Muscle layer of colon (tissue), 2 donors: Measurements from ENCODE around the gene DIP2C.

Experiments
- H3K27ac ChIP-seq: one replicate; pipeline ENCODE4 v1.7.0; 2013; ENCODE audit warnings: low read depth, mild to moderate bottlenecking, low read length, moderate library complexity
- H3K27me3 ChIP-seq, 2 donors: one replicate each; pipeline ENCODE4 v1.7.0; 2013; ENCODE audit warnings: low read length in 2 of 2, mild to moderate bottlenecking in 2 of 2; ENCODE audit not compliant: insufficient read depth in 2 of 2, control insufficient read depth in 1 of 2
- H3K36me3 ChIP-seq: one replicate; pipeline ENCODE4 v1.7.0; 2013; ENCODE audit warnings: mild to moderate bottlenecking, low read length; ENCODE audit not compliant: insufficient read depth
- H3K4me1 ChIP-seq: one replicate; pipeline ENCODE4 v1.7.0; 2013; ENCODE audit warnings: mild to moderate bottlenecking, low read length; ENCODE audit not compliant: insufficient read depth
- H3K4me3 ChIP-seq, 2 donors: one replicate each; pipeline ENCODE4 v1.7.0; 2013; ENCODE audit warnings: low read length in 2 of 2, low read depth in 1 of 2, mild to moderate bottlenecking in 1 of 2, moderate library complexity in 1 of 2
- H3K9ac ChIP-seq: one replicate; pipeline ENCODE4 v1.7.0; 2013; ENCODE audit warnings: low read length
- H3K9me3 ChIP-seq: one replicate; pipeline ENCODE4 v1.7.0; 2013; ENCODE audit warnings: mild to moderate bottlenecking, low read length
- donor health status: abdominal sarcoma.
- donor health status: Adenocarcinoma of cecum.

Gene DIP2C

DNA sequence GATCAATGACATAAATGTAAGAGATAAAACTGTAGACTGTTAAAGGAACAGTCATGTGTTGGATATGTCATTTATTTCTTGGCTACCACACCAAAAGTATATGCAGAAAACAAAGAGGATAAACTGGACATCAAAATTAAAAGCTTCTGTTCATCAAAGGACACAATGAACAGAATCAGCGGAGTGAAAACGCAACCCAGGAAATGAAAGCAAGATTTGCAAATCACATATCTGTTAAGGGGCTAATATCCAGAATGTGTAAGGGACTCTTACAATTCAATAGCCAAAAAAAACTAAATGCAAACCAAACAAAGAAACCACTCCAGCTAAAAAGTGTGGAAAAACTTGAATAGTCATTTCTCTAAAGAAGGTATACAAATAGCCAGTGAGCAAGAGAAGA lies 390.0 kb downstream of the DIP2C start:
- Histone ChIP-seq H3K27me3 (no peaks in the 10 kb centered on the region), H3K4me1 (peaks cover 5% of the 10 kb centered on the region), H3K9me3 (no peaks in the 10 kb centered on the region), H3K9ac (no peak overlapping the region), H3K27ac (no peak overlapping the region), H3K36me3 (peaks cover 9% of the 10 kb centered on the region), H3K4me3 (no peak overlapping the region)

DNA sequence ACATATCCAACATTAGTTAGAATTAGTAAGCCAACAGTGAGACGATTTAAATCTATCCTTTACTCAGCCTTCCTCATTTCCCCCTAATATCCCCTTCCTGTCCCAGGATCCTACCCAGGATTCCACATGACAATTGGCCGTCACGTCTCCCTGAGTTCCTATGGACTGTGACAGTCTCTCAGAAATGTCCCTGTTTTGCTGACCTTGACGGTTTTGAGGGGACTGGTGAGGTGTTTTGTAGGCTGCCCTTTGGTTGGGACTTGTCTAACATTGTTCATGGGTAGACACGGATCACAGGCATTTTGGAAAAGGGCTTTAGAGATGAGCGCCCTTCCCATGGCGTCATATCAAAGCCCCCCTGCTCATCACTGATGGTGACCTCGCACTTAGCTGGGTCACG lies 391.4 kb downstream of the DIP2C start:
- peaks cover 5% of the 10 kb centered on the region for H3K4me1 ChIP-seq
- H3K27ac ChIP-seq, result no peak overlapping the region
- H3K9ac ChIP-seq, result no peak overlapping the region
- H3K4me3 ChIP-seq, result no peak overlapping the region
- peaks cover 4% of the 10 kb centered on the region for H3K36me3 ChIP-seq
- no peaks in the 10 kb centered on the region for H3K27me3 ChIP-seq
- H3K9me3 ChIP-seq, result no peaks in the 10 kb centered on the region

DNA sequence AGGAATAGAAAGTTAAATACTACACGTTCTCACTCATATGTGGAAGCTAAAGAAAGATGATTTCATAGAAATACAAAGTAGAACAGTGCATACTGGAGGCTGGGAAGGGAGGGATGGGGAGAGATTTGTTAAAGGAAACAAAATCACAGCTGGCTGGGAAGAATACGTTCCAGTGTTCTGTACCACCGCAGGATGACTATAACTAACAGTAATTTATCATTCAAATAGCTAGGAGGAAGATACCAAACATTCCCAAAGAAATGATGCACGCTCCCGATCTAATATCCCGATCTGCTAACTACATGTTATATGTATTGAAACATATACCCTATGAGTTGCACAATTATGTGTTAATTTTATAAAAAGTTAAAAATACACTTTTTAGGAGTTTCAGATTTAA lies 391.9 kb downstream of the DIP2C start:
- peak overlapping the region; percentile 55 for H3K27ac ChIP-seq
- H3K36me3 ChIP-seq, result peaks cover 4% of the 10 kb centered on the region
- H3K9ac ChIP-seq, result no peak overlapping the region
- peaks cover 5% of the 10 kb centered on the region for H3K4me1 ChIP-seq
- no peak overlapping the region for H3K4me3 ChIP-seq
- no peaks in the 10 kb centered on the region for H3K9me3 ChIP-seq
- H3K27me3 ChIP-seq, result no peaks in the 10 kb centered on the region

DNA sequence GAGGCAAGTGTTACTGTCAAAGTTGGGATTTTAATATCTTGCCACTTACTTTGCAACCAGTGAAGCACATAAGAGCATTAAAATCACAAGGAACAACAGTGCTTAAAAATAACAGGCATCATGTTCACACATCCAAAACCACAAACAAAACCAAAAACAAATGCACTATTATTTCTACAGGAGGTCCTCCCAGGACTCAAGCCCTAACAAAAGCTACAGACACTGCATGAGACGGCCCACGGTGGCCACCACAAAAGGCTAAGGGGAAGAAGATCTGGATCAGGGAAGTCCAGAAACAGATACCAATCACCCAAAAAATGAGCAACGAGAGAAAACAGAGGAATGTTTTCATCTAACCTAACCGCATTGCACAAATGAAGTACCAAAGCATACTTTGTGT lies 395.8 kb downstream of the DIP2C start:
- Histone ChIP-seq H3K4me1 (peaks cover 5% of the 10 kb centered on the region), H3K9ac (no peak overlapping the region), H3K27me3 (no peaks in the 10 kb centered on the region), H3K9me3 (no peaks in the 10 kb centered on the region), H3K4me3 (no peak overlapping the region), H3K36me3 (peaks cover 24% of the 10 kb centered on the region), H3K27ac (no peak overlapping the region)

DNA sequence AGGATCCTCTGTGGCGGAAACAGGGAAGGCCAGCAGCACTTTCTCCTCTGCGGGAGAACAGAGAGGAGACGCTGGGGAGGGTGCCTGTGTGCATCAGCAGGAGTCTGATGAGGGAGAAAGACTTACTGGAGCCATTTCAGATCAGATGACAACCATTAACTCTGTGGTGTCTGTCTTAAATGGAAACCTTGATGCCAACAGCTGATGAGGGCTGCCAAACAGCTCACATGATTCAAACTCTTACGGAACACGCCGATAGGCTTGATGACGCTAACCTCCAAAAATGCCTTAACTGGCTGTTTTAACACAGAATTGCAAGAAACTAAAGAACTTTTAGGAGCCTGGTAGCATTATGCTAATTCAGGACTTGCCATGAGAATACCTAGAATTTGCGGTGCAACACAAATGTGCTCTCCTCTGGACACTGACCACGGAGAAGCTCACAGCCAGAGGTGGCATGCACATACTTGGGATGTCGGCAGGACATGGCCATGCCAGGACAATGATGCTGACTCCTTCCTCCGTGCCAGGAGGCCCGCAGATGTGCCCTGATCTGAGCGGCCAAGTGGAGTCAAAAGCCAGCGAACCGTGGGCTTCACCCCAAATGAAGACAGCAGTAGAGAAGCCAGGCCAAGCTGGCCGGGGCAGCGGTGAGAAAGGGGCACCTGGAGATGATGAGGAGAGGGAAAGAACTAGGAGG lies 399.3 kb downstream of the DIP2C start:
- H3K36me3 ChIP-seq, result peaks cover 47% of the 10 kb centered on the region
- peaks cover 7% of the 10 kb centered on the region for H3K4me1 ChIP-seq
- no peaks in the 10 kb centered on the region for H3K27me3 ChIP-seq
- H3K27ac ChIP-seq, result no peak overlapping the region
- no peak overlapping the region for H3K4me3 ChIP-seq
- H3K9me3 ChIP-seq, result no peaks in the 10 kb centered on the region
- no peak overlapping the region for H3K9ac ChIP-seq

DNA sequence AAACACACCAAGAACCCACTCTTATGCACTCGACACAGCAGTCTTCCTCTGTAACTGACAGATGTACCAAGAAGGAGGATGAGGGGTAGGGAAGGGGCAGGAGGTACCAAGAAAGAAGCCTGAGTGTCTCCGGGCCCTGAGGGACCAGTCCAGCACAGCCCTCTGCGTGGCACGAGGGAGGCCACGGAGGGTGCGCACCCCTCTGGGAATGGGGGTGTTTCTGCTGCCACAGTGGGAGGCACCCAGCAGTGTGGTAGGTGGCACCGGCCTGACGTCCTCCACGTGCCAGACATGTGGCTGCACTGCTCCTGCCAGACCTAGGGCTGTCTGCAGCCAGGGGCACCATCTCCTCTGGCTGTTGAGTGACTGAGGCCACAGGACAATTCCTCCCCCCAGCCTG lies 399.9 kb downstream of the DIP2C start:
- Histone ChIP-seq H3K4me1 (peaks cover 7% of the 10 kb centered on the region), H3K27me3 (no peaks in the 10 kb centered on the region), H3K9me3 (no peaks in the 10 kb centered on the region), H3K4me3 (no peak overlapping the region), H3K9ac (no peak overlapping the region), H3K36me3 (peaks cover 53% of the 10 kb centered on the region), H3K27ac (no peak overlapping the region)

DNA sequence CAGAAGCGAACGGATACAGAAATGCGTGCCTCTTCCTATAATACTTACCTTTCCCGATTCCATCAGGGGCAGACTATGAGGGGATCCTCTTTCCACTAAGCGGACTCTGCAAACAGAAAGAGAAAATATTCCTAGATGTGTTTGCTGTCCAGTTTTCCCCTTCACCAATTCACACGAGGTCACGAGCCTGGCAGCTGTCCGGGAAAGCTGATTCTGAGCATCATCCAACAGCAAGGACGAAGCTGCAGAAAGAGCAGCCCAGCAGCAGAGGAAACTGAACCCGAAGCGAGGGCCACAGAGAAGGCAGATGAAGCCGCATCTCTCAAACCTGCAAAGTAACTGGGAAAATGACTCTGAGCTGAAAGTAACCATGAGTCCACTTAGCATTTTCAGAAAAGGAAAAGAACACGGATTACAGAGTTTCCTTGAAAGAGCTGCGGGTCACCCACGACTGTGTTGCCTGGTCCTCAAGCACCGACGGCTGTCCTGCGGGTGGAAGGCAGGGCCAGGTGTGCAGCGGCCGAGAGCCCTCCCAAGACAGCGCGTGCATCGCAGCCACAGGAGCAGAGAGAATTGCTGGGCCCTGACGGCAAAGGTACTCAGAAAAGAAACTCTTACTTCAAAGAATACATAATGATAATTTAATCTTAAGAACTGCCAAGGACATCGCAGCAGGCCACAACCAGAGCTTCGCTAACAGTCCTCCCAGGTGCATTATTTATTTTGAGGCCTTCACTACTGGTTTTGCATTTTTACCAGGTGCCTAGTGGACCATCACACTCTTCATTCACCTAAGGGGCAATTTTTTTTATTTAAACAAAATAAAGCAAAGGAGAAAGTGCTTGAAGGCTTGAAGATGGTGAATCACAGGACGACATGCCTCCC lies 400.9 kb downstream of the DIP2C start:
- Histone ChIP-seq H3K4me1 (peaks cover 7% of the 10 kb centered on the region), H3K27ac (no peak overlapping the region), H3K27me3 (no peaks in the 10 kb centered on the region), H3K36me3 (peaks cover 62% of the 10 kb centered on the region), H3K4me3 (no peak overlapping the region), H3K9me3 (no peaks in the 10 kb centered on the region), H3K9ac (no peak overlapping the region)

DNA sequence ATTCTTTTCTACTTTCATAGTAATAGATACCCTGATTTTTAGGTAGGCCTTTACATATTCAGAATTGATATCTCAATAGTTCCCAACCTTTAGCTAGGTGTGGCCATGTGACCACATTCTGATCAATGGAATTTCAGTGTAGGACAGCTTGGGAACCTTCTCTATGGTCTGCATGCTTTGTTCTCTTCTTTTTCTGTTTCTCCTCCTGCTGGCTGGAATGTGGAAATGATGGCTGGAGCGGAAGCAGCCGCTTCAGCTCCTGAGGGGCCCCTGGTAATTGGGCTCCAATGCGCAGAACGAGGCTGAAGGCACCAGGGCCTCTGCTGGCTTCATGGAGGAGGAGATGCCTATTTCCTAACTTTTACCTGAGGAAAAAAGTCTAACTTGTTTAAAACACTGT lies 401.7 kb downstream of the DIP2C start:
- Histone ChIP-seq H3K9me3 (no peaks in the 10 kb centered on the region), H3K4me3 (no peak overlapping the region), H3K27ac (no peak overlapping the region), H3K4me1 (peaks cover 7% of the 10 kb centered on the region), H3K9ac (no peak overlapping the region), H3K27me3 (no peaks in the 10 kb centered on the region), H3K36me3 (peaks cover 70% of the 10 kb centered on the region)

DNA sequence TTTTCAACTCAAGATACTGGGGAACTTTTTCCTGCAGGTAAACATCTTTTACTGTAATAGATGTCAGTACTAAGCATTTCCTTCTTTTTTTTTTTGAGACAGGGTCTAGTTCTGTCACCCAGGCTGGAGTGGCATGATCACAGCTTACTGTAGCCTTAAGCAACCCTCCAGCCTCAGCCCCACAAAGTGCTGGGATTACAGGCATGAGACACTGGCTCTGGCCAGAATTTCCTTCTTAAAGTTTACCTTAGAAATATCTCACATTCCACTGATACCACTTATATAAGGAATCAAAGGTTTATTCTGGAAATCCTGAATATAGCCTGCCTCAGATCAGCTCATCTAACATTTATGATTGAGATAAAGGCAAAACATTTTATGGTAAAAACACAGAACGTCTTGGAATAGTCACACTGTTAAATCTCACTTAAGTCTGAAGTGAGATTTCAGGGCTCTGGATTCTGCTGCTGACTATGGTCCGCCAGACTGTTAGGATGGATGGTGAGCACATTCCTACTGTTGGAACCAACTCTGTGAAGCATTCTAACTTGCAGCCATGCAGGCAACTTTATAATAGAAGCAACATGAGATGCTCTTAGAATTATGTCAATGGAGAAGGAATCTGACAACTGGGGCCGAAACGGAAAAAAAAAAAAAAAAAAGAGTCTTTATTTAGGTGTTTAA lies 402.3 kb downstream of the DIP2C start:
- no peak overlapping the region for H3K9ac ChIP-seq
- no peak overlapping the region for H3K27ac ChIP-seq
- no peaks in the 10 kb centered on the region for H3K9me3 ChIP-seq
- no peaks in the 10 kb centered on the region for H3K27me3 ChIP-seq
- H3K36me3 ChIP-seq, result peaks cover 72% of the 10 kb centered on the region
- peaks cover 7% of the 10 kb centered on the region for H3K4me1 ChIP-seq
- H3K4me3 ChIP-seq, result no peak overlapping the region

DNA sequence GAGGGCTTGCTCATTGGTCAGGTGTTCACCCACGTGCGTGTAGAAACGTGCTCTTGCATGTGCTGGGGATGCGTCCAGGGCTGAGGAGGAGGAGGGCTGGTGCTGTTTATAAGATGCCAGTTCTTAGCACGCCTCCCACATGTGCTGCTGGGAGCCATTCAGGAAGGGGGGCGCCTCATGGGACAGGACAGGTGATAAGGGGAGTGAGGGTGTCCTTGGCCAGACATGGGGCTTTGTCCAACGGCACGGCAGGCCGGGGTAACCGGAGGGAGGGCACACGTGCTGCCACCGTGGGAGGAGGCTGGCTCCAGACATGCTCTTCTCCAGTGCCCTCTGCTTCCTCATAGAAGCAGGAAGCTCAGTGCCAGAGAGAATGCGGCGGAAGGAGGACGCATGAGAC lies 404.3 kb downstream of the DIP2C start:
- H3K36me3 ChIP-seq, result peaks cover 84% of the 10 kb centered on the region

DNA sequence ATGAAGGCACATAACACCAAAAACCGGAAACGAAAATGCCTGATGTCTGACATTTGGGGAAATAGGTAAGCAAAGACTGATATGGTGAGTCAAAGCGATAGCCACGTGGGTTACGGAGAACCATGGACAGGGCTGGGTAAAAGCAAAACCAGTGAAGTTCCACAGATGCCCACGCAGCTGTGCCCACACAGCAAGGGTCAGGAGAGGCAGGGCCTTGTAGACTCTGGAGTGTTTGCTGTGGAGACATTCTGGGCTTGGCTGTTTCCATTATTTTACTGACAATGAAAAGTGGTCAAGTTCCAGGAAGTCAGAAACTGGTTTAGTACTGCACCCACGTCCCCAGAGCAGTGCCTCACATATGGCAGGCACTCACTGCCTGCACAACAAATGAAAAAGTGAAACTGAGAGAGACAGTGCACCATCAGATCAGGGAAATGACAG lies 405.5 kb downstream of the DIP2C start:
- H3K27me3 ChIP-seq, result no peaks in the 10 kb centered on the region
- no peak overlapping the region for H3K9ac ChIP-seq
- no peaks in the 10 kb centered on the region for H3K9me3 ChIP-seq
- H3K4me1 ChIP-seq, result peaks cover 7% of the 10 kb centered on the region
- no peak overlapping the region for H3K4me3 ChIP-seq
- H3K36me3 ChIP-seq, result peaks cover 86% of the 10 kb centered on the region
- no peak overlapping the region for H3K27ac ChIP-seq

More for the DNA sequence above, 404.3 kb downstream of the DIP2C start:
- no peak overlapping the region for H3K27ac ChIP-seq
- H3K9ac ChIP-seq, result no peak overlapping the region
- H3K4me1 ChIP-seq, result peaks cover 7% of the 10 kb centered on the region
- H3K9me3 ChIP-seq, result no peaks in the 10 kb centered on the region
- no peaks in the 10 kb centered on the region for H3K27me3 ChIP-seq
- no peak overlapping the region for H3K4me3 ChIP-seq
